GM12874 (cell line): ENCODE measurements around the gene ABCA13.

Experiments
- CTCF ChIP-seq: IDR thresholded peaks from 2 replicates; pipeline ENCODE4 v1.5.1; 2011; ENCODE audit warnings: low read depth, mild to moderate bottlenecking, control low read depth, low read length, moderate library complexity; ENCODE audit not compliant: insufficient read depth

ABCA13 gene

GRCh38 chr7:48350515-48350914 is 179.3 kb downstream of the ABCA13 start:
- no peak for TF ChIP-seq CTCF

- TF ChIP-seq CTCF: no peak
Observed at GRCh38 chr7:48351900-48352299, 180.6 kb downstream of the ABCA13 start.

GRCh38 chr7:48355346-48355745 is 184.1 kb downstream of the ABCA13 start:
- no peak for TF ChIP-seq CTCF

- no peak for TF ChIP-seq CTCF
Observed at GRCh38 chr7:48360574-48360973, 189.3 kb downstream of the ABCA13 start.

- no peak for TF ChIP-seq CTCF
Observed at GRCh38 chr7:48363174-48363573, 191.9 kb downstream of the ABCA13 start.

GRCh38 chr7:48365010-48365409 is 193.8 kb downstream of the ABCA13 start:
- TF ChIP-seq CTCF: no peak

GRCh38 chr7:48366096-48366495 is 194.8 kb downstream of the ABCA13 start:
- TF ChIP-seq CTCF: no peak

- no peak for TF ChIP-seq CTCF
Observed at GRCh38 chr7:48376263-48376662, 205.0 kb downstream of the ABCA13 start.
